H1 (cell line): Measurements from ENCODE around the gene POMP. TPM values are rescaled to one million over a fixed set of nuclear protein-coding genes. Genes with fewer than 3 reads are reported as not detected.

Experiments used
- CTCF ChIA-PET: fragments of 300-600 bp; sonication (Branson Sonifier 250); formaldehyde crosslinking; loops from one replicate; lab custom pipeline; 2021; ENCODE audit not compliant: partially characterized antibody; lab: Charles Lee
- POLR2A ChIA-PET: fragments of 300-600 bp; sonication (Branson Sonifier 250); formaldehyde crosslinking; loops from one replicate; lab custom pipeline; 2021; ENCODE audit warnings: inconsistent platforms; ENCODE audit not compliant: partially characterized antibody; lab: Charles Lee
- DNase-seq, 2 experiments: peaks; one replicate each; pipeline versions ENCODE4 v3.0.0 to v3.0.0-alpha.2; 2010 to 2022; ENCODE audit warnings: low spot score in 2 of 2, low read depth in 1 of 2, mixed read lengths in 1 of 2
- FAIRE-seq: peaks from 2 replicates; lab custom pipeline; 2011; peaks lifted over from hg19 to GRCh38; lab: Jason Lieb, UNC
- H2AFZ ChIP-seq: 2 replicates; pipeline ENCODE4 v1.8.1; 2012; ENCODE audit warnings: low read length, inconsistent platforms
- H2AK5ac ChIP-seq: 2 replicates; pipeline ENCODE4 v1.6.1; 2013; ENCODE audit warnings: low read depth, low read length
- H2BK120ac ChIP-seq: replicated peaks from 2 replicates; pipeline ENCODE3; 2013; ENCODE audit warnings: low read depth, low read length, inconsistent platforms
- H2BK12ac ChIP-seq: 2 replicates; pipeline ENCODE4 v1.6.1; 2013; ENCODE audit warnings: low read depth, low read length
- H2BK15ac ChIP-seq: 2 replicates; pipeline ENCODE4 v1.6.1; 2013; ENCODE audit warnings: low read length
- H2BK20ac ChIP-seq: 2 replicates; pipeline ENCODE4 v1.6.1; 2013; ENCODE audit warnings: low read length
- H2BK5ac ChIP-seq: 2 replicates; pipeline ENCODE4 v1.6.1; 2013; ENCODE audit warnings: low read depth, low read length
- H3K14ac ChIP-seq: 2 replicates; pipeline ENCODE4 v1.6.1; 2013; ENCODE audit warnings: inconsistent platforms; ENCODE audit not compliant: insufficient read length
- H3K18ac ChIP-seq: 2 replicates; pipeline ENCODE4 v1.6.1; 2013; ENCODE audit warnings: low read length; ENCODE audit errors: extremely low read depth
- H3K23ac ChIP-seq: 2 replicates; pipeline ENCODE4 v1.6.1; 2013; ENCODE audit warnings: inconsistent platforms; ENCODE audit not compliant: insufficient read length
- H3K23me2 ChIP-seq: 2 replicates; pipeline ENCODE4 v1.6.1; 2013; ENCODE audit warnings: low read depth, low read length
- H3K27ac ChIP-seq: 2 replicates; pipeline ENCODE4 v1.6.1; 2011; ENCODE audit warnings: low read depth, low read length, inconsistent platforms
- H3K27me3 ChIP-seq, 4 experiments: replicated peaks in 1 of 4; 1 replicate in 1 of 4; 2 replicates in 3 of 4; pipeline versions ENCODE4 v1.6.1 to v1.8.1; 2011 to 2013; ENCODE audit warnings: low read length in 3 of 4, mild to moderate bottlenecking in 3 of 4, inconsistent platforms in 2 of 4, mixed read lengths in 2 of 4, moderate library complexity in 1 of 4; ENCODE audit not compliant: control insufficient read depth in 3 of 4, insufficient read depth in 3 of 4; ENCODE audit errors: extremely low read depth in 1 of 4
- H3K36me3 ChIP-seq, 4 experiments: 2 replicates each; pipeline versions ENCODE4 v1.6.1 to v1.8.1; 2011 to 2013; ENCODE audit warnings: mild to moderate bottlenecking in 4 of 4, low read length in 3 of 4, moderate library complexity in 2 of 4, control low read depth in 1 of 4, inconsistent platforms in 1 of 4; ENCODE audit not compliant: insufficient read depth in 4 of 4, control insufficient read depth in 2 of 4
- H3K4ac ChIP-seq: replicated peaks from 2 replicates; pipeline ENCODE3; 2013; ENCODE audit warnings: low read length, low read depth, mixed read lengths, inconsistent platforms; ENCODE audit not compliant: insufficient read length
- H3K4me1 ChIP-seq, 4 experiments: replicated peaks in 1 of 4; 1 replicate in 1 of 4; 2 replicates in 3 of 4; pipeline versions ENCODE4 v1.6.1 to v1.8.1; 2011 to 2013; ENCODE audit warnings: low read length in 3 of 4, inconsistent platforms in 2 of 4, mixed read lengths in 1 of 4; ENCODE audit not compliant: insufficient read depth in 4 of 4, control insufficient read depth in 3 of 4
- H3K4me2 ChIP-seq, 2 experiments: 2 replicates each; pipeline versions ENCODE4 v1.6.1 to v1.8.1; 2011 to 2013; ENCODE audit warnings: low read depth in 2 of 2, low read length in 2 of 2, control low read depth in 1 of 2, inconsistent platforms in 1 of 2, mild to moderate bottlenecking in 1 of 2; ENCODE audit not compliant: insufficient read depth in 1 of 2
- H3K4me3 ChIP-seq, 4 experiments: fragments of 200-600, 300-600 bp in 1 of 4; sonication (generic), shearing (Covaris generic), sonication (Bioruptor Twin) in 1 of 4; 2 replicates each; pipeline versions ENCODE4 v1.5.1 to v1.8.1; 2011 to 2016; ENCODE audit warnings: low read length in 4 of 4, low read depth in 3 of 4, control low read depth in 2 of 4, inconsistent platforms in 2 of 4, mild to moderate bottlenecking in 2 of 4, mixed read lengths in 1 of 4, moderate library complexity in 1 of 4; ENCODE audit not compliant: insufficient read depth in 2 of 4; ENCODE audit errors: extremely low read depth in 1 of 4
- H3K56ac ChIP-seq: replicated peaks from 2 replicates; pipeline ENCODE3; 2013; ENCODE audit warnings: low read depth, mild to moderate bottlenecking, mixed read lengths, low read length, inconsistent platforms; ENCODE audit not compliant: insufficient read length
- H3K79me1 ChIP-seq: 2 replicates; pipeline ENCODE4 v1.6.1; 2013; ENCODE audit warnings: low read depth, low read length, control low read depth
- H3K79me2 ChIP-seq, 2 experiments: 2 replicates each; pipeline versions ENCODE4 v1.6.1 to v1.8.1; 2012 to 2013; ENCODE audit warnings: low read length in 2 of 2, mild to moderate bottlenecking in 2 of 2, inconsistent platforms in 1 of 2; ENCODE audit not compliant: insufficient read depth in 2 of 2, control insufficient read depth in 1 of 2
- H3K9ac ChIP-seq, 4 experiments: replicated peaks in 1 of 4; 1 replicate in 1 of 4; 2 replicates in 3 of 4; pipeline versions ENCODE4 v1.6.1 to v1.8.1; 2011 to 2013; ENCODE audit warnings: low read depth in 3 of 4, low read length in 3 of 4, control low read depth in 2 of 4, mild to moderate bottlenecking in 2 of 4, moderate library complexity in 2 of 4, inconsistent platforms in 1 of 4; ENCODE audit errors: extremely low read depth in 1 of 4
- H3K9me3 ChIP-seq, 2 experiments: 2 replicates each; pipeline versions ENCODE4 v1.6.1 to v1.8.1; 2012 to 2013; ENCODE audit warnings: mild to moderate bottlenecking in 2 of 2, moderate library complexity in 2 of 2, control low read depth in 1 of 2, inconsistent platforms in 1 of 2, low read depth in 1 of 2, low read length in 1 of 2, mixed read lengths in 1 of 2; ENCODE audit not compliant: insufficient read depth in 2 of 2
- H4K20me1 ChIP-seq, 2 experiments: replicated peaks in 1 of 2; 2 replicates each; pipeline versions ENCODE3 to v1.8.1; 2011 to 2013; ENCODE audit warnings: inconsistent platforms in 2 of 2, low read length in 2 of 2, mild to moderate bottlenecking in 1 of 2; ENCODE audit not compliant: insufficient read depth in 2 of 2, control insufficient read depth in 1 of 2
- H4K5ac ChIP-seq: 2 replicates; pipeline ENCODE4 v1.6.1; 2013; ENCODE audit warnings: low read length, low read depth, mixed read lengths, inconsistent platforms; ENCODE audit not compliant: insufficient read length
- H4K8ac ChIP-seq: 2 replicates; pipeline ENCODE4 v1.8.0; 2013; ENCODE audit warnings: mild to moderate bottlenecking, moderate library complexity, low read length, inconsistent platforms; ENCODE audit not compliant: insufficient read depth; ENCODE audit errors: extremely low read depth
- H4K91ac ChIP-seq: replicated peaks from 2 replicates; pipeline ENCODE3; 2013; ENCODE audit warnings: low read length, mixed read lengths, inconsistent platforms; ENCODE audit not compliant: insufficient read length
- HDAC6 ChIP-seq: IDR thresholded peaks from one replicate; pipeline ENCODE4 v1.7.1; 2012; ENCODE audit warnings: low read depth, mild to moderate bottlenecking, inconsistent platforms, low read length, moderate library complexity
- JUN ChIP-seq: IDR thresholded peaks from 2 replicates; pipeline ENCODE4 v1.6.1; 2011; ENCODE audit warnings: low read depth, mild to moderate bottlenecking, improper control_type of control experiment, low read length
- POLR2AphosphoS5 ChIP-seq: IDR thresholded peaks from 2 replicates; pipeline ENCODE4 v1.6.1; 2011; ENCODE audit warnings: low read depth, low read length
- SUZ12 ChIP-seq: fragments of 200-600 bp; sonication (generic); IDR thresholded peaks from 2 replicates; pipeline ENCODE4 v1.6.1; 2012; ENCODE audit warnings: mild to moderate bottlenecking, inconsistent platforms, low read length, moderate library complexity, mixed read lengths
- WGBS, 2 experiments: shearing (Covaris generic) in 1 of 2; methylation state at CpG; one replicate each; pipeline versions ENCODE4 v1.1.6 to v1.1.7; 2013 to 2015; ENCODE audit warnings: low lambda C conversion rate in 2 of 2, mixed read lengths in 2 of 2, inconsistent platforms in 1 of 2, low coverage in 1 of 2, missing lambda C conversion rate in 1 of 2; ENCODE audit not compliant: insufficient replicate concordance in 2 of 2, insufficient coverage in 1 of 2, insufficient read length in 1 of 2; ENCODE audit errors: extremely low coverage in 1 of 2, missing lambda C conversion rate in 1 of 2; 5-methylcytosine and 5-hydroxymethylcytosine counted together
- polyA plus RNA-seq, 7 experiments: library from polyadenylated mRNA; depleted of rRNA in 3 of 7; stranded (reverse) in 5 of 7; unstranded in 2 of 7; fragments of >200 nt in 5 of 7; fragments of 200-250 nt in 2 of 7; gene quantifications; 1 replicate in 5 of 7; 2 replicates in 1 of 7; 4 replicates in 1 of 7; pipeline versions ENCODE4 v1.2.1 to v1.2.3, GENCODE V29; 2011 to 2013; ENCODE audit warnings: missing spikeins in 2 of 7, mixed read lengths in 2 of 7
- total RNA-seq: library from RNA; stranded (reverse); fragmentation: NEBNext Ultra II Directional; extraction: Animal tissue kit (Norgen Biotek cat#: 25700); gene quantifications from 2 replicates; pipeline ENCODE4 v1.2.1, GENCODE V29; 2021

POMP gene
- total and polyA plus RNA-seq, 2 of the 8 experiments (the other 6 are each of a cell fraction or from before 2014, with no cell fraction given), result 38.4 to 115 TPM

GRCh38 chr13:28609381-28609780 is 49.5 kb upstream of the POMP start:
- H2BK120ac ChIP-seq, result no peak overlapping the region
- H3K18ac ChIP-seq, result no peak overlapping the region
- TF ChIP-seq JUN, result no peak
- no peak for TF ChIP-seq SUZ12
- TF ChIP-seq POLR2AphosphoS5, result no peak
- no peak for TF ChIP-seq HDAC6
- H2AK5ac ChIP-seq, result no peak overlapping the region
- no peak overlapping the region for H3K56ac ChIP-seq
- H3K14ac ChIP-seq, result no peak overlapping the region
- no peak overlapping the region for H4K5ac ChIP-seq
- ChIA-PET POLR2A (no interaction called here), CTCF (no interaction called here)
- H2BK5ac ChIP-seq, result no peak overlapping the region
- no peak overlapping the region for H2AFZ ChIP-seq
- no peaks in the 10 kb centered on the region for H3K79me1 ChIP-seq
- no peak overlapping the region for H3K4me3 ChIP-seq
- no peak overlapping the region for H2BK15ac ChIP-seq
- no peak overlapping the region for H4K91ac ChIP-seq
- H3K4me1 ChIP-seq, result no peaks in the 10 kb centered on the region; a peak in 1 of 7 replicates
- H3K23ac ChIP-seq, result no peak overlapping the region
- H2BK20ac ChIP-seq, result no peak overlapping the region
- no peaks in the 10 kb centered on the region for H3K36me3 ChIP-seq
- no peak overlapping the region for H3K27ac ChIP-seq
- H4K20me1 ChIP-seq, result no peaks in the 10 kb centered on the region
- FAIRE-seq, result no peak
- H3K9me3 ChIP-seq, result no peaks in the 10 kb centered on the region
- no peak for DNase-seq
- no peaks in the 10 kb centered on the region; the same call in 1 of the 2 replicates for H3K23me2 ChIP-seq
- no peaks in the 10 kb centered on the region for H3K27me3 ChIP-seq
- no peak overlapping the region for H2BK12ac ChIP-seq
- WGBS, 2 experiments, result 94% methylated on average over 1 of the region's 1 CpG; no CpG with 5 or more reads in 1 of the 2 experiments
- no peak overlapping the region for H3K9ac ChIP-seq
- no peaks in the 10 kb centered on the region for H3K79me2 ChIP-seq
- H4K8ac ChIP-seq, result no peak overlapping the region
- no peak overlapping the region for H3K4me2 ChIP-seq
- H3K4ac ChIP-seq, result no peak overlapping the region
